SK-N-SH treated with all-trans-retinoic acid at 6 μM for 48 hours (cell line): ENCODE measurements around the gene TEKT1.
A peak's percentile ranks its signal among the peaks of the same experiment; 100 is the strongest.
"Not testable (repeated sequence)": the region's sequence is repeated elsewhere in the genome, so short reads cannot be mapped to it uniquely, and the experiment has no call there.

Source experiments
- ATAC-seq: fragments of 200-7000 bp; cut with Tn5 transposase; 3 replicates; pipeline ENCODE4 v1.9.1; 2020; ENCODE audit warnings: mild to moderate bottlenecking, moderate library complexity
- ARNTL ChIP-seq: fragments of 450-650 bp; formaldehyde crosslinking; IDR thresholded peaks from 2 replicates; pipeline ENCODE4 v1.5.0; 2020; ENCODE audit warnings: low read depth, mild to moderate bottlenecking, moderate library complexity, borderline replicate concordance
- BACH2 ChIP-seq: fragments of 250-450 bp; sonication (Bioruptor Pico); IDR thresholded peaks from 2 replicates; pipeline ENCODE4 v1.9.0; 2021; ENCODE audit warnings: mild to moderate bottlenecking, borderline replicate concordance
- CREB5 ChIP-seq: fragments of 250-450 bp; sonication (Bioruptor Pico); IDR thresholded peaks from 2 replicates; pipeline ENCODE4 v1.5.1; 2020; ENCODE audit warnings: low read depth, mild to moderate bottlenecking, moderate library complexity
- CSRNP3 ChIP-seq: fragments of 250-450 bp; sonication (Bioruptor Pico); IDR thresholded peaks from 2 replicates; pipeline ENCODE4 v1.5.1; 2021; ENCODE audit warnings: mild to moderate bottlenecking, moderate library complexity
- ESRRG ChIP-seq: fragments of 250-450 bp; sonication (Bioruptor Pico); IDR thresholded peaks from 2 replicates; pipeline ENCODE4 v1.6.1; 2021; ENCODE audit warnings: mild to moderate bottlenecking
- PPARA ChIP-seq: fragments of 250-450 bp; sonication (Bioruptor Pico); IDR thresholded peaks from 2 replicates; pipeline ENCODE4 v1.5.0; 2020; ENCODE audit warnings: mild to moderate bottlenecking, borderline replicate concordance
- RARB ChIP-seq: fragments of 250-450 bp; sonication (Bioruptor Pico); IDR thresholded peaks from 2 replicates; pipeline ENCODE4 v1.8.0; 2021; ENCODE audit warnings: mild to moderate bottlenecking, moderate library complexity
- SNAI2 ChIP-seq: fragments of 250-450 bp; sonication (Bioruptor Pico); IDR thresholded peaks from 2 replicates; pipeline ENCODE4 v1.5.0; 2020; ENCODE audit warnings: mild to moderate bottlenecking, moderate library complexity
- TCF4 ChIP-seq: fragments of 250-450 bp; sonication (Bioruptor Pico); IDR thresholded peaks from 2 replicates; pipeline ENCODE4 v1.8.0; 2021; ENCODE audit warnings: mild to moderate bottlenecking, moderate library complexity, borderline replicate concordance
- TOX ChIP-seq: fragments of 250-450 bp; sonication (Bioruptor Pico); IDR thresholded peaks from 2 replicates; pipeline ENCODE4 v1.8.0; 2021; ENCODE audit warnings: mild to moderate bottlenecking, moderate library complexity, borderline replicate concordance
- ZC3H10 ChIP-seq: fragments of 250-450 bp; sonication (Bioruptor Pico); IDR thresholded peaks from 2 replicates; pipeline ENCODE4 v1.5.1; 2021; ENCODE audit warnings: mild to moderate bottlenecking, moderate library complexity
- ZFP3 ChIP-seq: fragments of 250-450 bp; sonication (Bioruptor Pico); IDR thresholded peaks from 2 replicates; pipeline ENCODE4 v1.5.0; 2020; ENCODE audit warnings: mild to moderate bottlenecking, moderate library complexity
- ZFP30 ChIP-seq: fragments of 450-650 bp; formaldehyde crosslinking; IDR thresholded peaks from 2 replicates; pipeline ENCODE4 v1.5.0; 2022; ENCODE audit warnings: mild to moderate bottlenecking, moderate library complexity
- ZNF70 ChIP-seq: fragments of 450-650 bp; formaldehyde crosslinking; IDR thresholded peaks from 2 replicates; pipeline ENCODE4 v1.5.0; 2020; ENCODE audit warnings: mild to moderate bottlenecking, moderate library complexity
- ZNF8 ChIP-seq: fragments of 450-650 bp; formaldehyde crosslinking; IDR thresholded peaks from 2 replicates; pipeline ENCODE4 v1.5.0; 2020; ENCODE audit warnings: mild to moderate bottlenecking, moderate library complexity
- TF ChIP-seq, protein P1 (sequence below): fragments of 250-450 bp; sonication (Bioruptor Pico); IDR thresholded peaks from 2 replicates; pipeline ENCODE4 v1.8.0; 2021; ENCODE audit warnings: low read depth, mild to moderate bottlenecking, moderate library complexity, borderline replicate concordance
- TF ChIP-seq, protein P2 (sequence below): fragments of 250-450 bp; sonication (Bioruptor Pico); IDR thresholded peaks from 2 replicates; pipeline ENCODE4 v1.5.0; 2020; ENCODE audit warnings: mild to moderate bottlenecking, moderate library complexity

The TEKT1 gene

GRCh38 chr17:6853764-6854442 is 22.4 kb upstream of the TEKT1 start:
- TF ChIP-seq SNAI2 (CRISPR knock-in tag), result no peak
- TF ChIP-seq BACH2 (CRISPR knock-in tag), result no peak
- no peak for TF ChIP-seq RARB (CRISPR knock-in tag)
- no peak for TF ChIP-seq ZNF8 (CRISPR knock-in tag)
- TF ChIP-seq TOX, result no peak
- no peak for TF ChIP-seq ZC3H10
- no peak for TF ChIP-seq ZFP30 (CRISPR knock-in tag)
- TF ChIP-seq ZNF70, result no peak
- ATAC-seq, result no peak; the same call in 2 of the 3 replicates

DNA sequence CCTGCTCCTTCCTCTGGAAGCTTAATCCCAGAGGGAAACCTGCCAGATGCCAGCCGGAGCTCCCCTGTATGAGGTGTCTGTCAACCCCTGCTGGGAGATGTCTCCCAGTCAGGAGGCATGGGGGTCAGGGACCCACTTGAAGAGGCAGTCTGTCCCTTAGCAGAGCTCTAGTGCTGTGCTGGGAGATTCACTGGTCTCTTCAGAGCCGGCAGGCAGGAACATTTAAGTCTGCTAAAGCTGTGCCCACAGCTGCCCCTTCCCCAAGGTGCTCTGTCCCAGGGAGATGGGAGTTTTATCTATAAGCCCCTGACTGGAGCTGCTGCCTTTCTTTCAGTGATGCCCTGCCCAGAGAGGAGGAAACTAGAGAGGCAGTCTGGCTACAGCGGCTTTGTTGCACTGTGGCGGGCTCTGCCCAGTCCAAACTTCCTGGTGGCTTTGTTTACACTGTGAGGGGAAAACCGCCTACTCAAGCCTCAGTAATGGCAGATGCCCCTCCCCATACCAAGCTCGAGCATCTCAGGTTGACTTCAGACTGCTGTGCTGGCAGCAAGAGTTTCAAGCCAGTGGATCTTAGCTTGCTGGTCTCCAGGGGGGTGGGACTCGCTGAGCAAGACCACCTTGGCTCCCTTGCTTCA is 17.1 kb upstream of the TEKT1 start:
- not testable (repeated sequence) for ATAC-seq

DNA sequence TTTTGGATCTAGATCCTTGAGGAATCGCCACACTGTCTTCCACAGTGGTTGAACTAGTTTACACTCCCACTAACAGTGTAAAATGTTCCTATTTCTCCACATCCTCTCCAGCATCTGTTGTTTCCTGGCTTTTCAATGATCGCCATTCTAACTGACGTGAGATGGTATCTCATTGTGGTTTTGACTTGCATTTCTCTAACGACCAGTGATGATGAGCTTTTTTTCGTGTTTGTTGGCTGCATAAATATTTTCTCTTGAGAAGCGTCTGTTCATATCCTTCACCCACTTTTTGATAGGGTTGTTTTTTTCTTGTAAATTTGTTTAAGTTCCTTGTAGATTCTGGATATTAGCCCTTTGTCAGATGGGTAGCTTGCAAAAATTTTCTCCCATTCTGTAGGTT is 14.6 kb upstream of the TEKT1 start:
- not testable (repeated sequence) for ATAC-seq

DNA sequence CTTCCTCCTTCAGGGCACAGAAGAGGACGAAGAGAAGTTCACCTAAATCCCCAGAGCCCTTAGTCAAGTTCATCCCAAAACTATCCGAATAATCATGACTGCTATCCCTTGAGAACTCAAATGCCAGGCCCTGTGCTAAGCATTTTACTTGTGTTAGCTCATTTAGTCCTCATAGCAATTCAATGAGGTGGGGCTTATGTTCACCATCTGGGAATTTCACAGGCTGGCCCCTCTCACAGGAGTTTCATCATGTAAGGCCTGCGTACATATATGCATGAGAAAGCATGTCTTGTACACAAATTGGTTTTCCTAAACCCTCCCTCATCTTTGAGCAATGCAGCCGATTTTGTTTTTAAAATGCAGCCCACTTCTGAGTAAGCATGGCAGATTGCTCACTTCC is 12.9 kb upstream of the TEKT1 start:
- ATAC-seq, result not testable (repeated sequence)

- ATAC-seq, result peak; percentile 75
- no peak for TF ChIP-seq TCF4
Measured at GRCh38 chr17:6843241-6843880, 11.8 kb upstream of the TEKT1 start.

- not testable (repeated sequence) for ATAC-seq
Measured at GRCh38 chr17:6841769-6842168, 10.2 kb upstream of the TEKT1 start.

DNA sequence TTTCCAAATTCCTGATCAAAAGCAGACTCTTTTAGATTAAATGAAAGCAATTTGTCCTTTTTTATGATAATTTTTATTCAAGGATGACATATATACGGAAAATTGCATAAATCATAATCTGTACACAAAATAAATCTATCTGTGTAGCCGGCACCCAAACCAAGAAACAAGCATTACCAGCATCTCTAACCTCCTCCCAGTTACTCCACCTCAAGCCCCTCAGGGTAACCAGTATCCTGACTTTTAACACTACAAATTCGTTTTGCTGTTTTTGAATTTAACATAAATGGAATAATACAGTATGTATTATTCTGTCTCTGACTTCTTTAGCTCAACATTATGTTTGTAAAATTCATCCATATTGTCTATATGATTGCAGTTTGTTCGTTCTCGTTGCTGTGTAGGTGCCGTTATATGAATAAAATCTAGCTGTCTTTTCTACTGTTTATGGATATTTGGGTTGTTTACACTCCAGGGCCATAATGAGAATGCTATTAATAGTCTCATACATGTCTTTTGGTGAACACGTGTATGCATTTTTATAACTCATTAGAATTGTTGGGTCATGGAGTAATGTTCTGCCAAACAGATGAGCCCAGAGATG is 1.0 kb downstream of the TEKT1 start:
- ATAC-seq, result no peak
- TF ChIP-seq ZC3H10 (no peak), ZNF8 (CRISPR knock-in tag) (no peak), CREB5 (no peak), ZNF70 (no peak), ARNTL (CRISPR knock-in tag) (no peak), PPARA (no peak), ZFP30 (CRISPR knock-in tag) (no peak), CSRNP3 (CRISPR knock-in tag) (no peak), RARB (CRISPR knock-in tag) (no peak), SNAI2 (CRISPR knock-in tag) (no peak), ZFP3 (CRISPR knock-in tag) (no peak), ESRRG (CRISPR knock-in tag) (no peak), TCF4 (no peak)
- TF ChIP-seq, protein P1, sequence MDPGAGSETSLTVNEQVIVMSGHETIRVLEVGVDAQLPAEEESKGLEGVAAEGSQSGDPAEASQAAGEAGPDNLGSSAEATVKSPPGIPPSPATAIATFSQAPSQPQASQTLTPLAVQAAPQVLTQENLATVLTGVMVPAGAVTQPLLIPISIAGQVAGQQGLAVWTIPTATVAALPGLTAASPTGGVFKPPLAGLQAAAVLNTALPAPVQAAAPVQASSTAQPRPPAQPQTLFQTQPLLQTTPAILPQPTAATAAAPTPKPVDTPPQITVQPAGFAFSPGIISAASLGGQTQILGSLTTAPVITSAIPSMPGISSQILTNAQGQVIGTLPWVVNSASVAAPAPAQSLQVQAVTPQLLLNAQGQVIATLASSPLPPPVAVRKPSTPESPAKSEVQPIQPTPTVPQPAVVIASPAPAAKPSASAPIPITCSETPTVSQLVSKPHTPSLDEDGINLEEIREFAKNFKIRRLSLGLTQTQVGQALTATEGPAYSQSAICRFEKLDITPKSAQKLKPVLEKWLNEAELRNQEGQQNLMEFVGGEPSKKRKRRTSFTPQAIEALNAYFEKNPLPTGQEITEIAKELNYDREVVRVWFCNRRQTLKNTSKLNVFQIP (CRISPR knock-in tag), result no peak
- TF ChIP-seq, protein P2, sequence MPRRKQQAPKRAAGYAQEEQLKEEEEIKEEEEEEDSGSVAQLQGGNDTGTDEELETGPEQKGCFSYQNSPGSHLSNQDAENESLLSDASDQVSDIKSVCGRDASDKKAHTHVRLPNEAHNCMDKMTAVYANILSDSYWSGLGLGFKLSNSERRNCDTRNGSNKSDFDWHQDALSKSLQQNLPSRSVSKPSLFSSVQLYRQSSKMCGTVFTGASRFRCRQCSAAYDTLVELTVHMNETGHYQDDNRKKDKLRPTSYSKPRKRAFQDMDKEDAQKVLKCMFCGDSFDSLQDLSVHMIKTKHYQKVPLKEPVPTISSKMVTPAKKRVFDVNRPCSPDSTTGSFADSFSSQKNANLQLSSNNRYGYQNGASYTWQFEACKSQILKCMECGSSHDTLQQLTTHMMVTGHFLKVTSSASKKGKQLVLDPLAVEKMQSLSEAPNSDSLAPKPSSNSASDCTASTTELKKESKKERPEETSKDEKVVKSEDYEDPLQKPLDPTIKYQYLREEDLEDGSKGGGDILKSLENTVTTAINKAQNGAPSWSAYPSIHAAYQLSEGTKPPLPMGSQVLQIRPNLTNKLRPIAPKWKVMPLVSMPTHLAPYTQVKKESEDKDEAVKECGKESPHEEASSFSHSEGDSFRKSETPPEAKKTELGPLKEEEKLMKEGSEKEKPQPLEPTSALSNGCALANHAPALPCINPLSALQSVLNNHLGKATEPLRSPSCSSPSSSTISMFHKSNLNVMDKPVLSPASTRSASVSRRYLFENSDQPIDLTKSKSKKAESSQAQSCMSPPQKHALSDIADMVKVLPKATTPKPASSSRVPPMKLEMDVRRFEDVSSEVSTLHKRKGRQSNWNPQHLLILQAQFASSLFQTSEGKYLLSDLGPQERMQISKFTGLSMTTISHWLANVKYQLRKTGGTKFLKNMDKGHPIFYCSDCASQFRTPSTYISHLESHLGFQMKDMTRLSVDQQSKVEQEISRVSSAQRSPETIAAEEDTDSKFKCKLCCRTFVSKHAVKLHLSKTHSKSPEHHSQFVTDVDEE, result no peak
